GM21619 (cell line): Measurements from ENCODE around the gene AUNIP.

Source experiments
- ATAC-seq: cut with Tn5 transposase; IDR thresholded peaks from one replicate; pipeline ENCODE4 v1.9.1; 2021; ENCODE audit not compliant: unreplicated experiment

AUNIP gene

GRCh38 chr1:25797939-25798338 lies 61.3 kb downstream of the AUNIP start:
- no peak for ATAC-seq

GRCh38 chr1:25796811-25797458 lies 62.3 kb downstream of the AUNIP start:
- ATAC-seq = no peak

- ATAC-seq = no peak
These were observed 63.1 kb downstream of the AUNIP start for GRCh38 chr1:25795946-25796810.

DNA sequence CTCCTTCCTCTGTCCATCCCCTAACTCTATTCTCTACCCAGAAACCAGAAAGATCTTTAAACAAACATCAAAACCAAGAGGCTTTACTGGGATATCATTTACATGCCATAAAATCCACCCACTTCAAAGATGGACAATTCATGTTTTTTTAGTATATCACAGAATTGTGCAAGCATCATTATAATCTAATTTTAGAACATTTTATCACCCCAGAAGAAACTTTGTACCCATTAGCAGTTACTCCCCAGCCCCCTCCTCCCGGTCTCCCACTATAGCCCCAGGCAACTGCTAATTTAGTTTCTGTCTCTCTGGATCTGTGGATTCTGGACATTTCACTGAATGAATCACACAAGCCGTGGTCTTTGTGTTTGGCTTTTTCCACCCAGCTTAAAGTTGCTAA lies 64.0 kb downstream of the AUNIP start:
- no peak for ATAC-seq

- ATAC-seq = no peak
These were observed 64.9 kb downstream of the AUNIP start for GRCh38 chr1:25794325-25794724.

DNA sequence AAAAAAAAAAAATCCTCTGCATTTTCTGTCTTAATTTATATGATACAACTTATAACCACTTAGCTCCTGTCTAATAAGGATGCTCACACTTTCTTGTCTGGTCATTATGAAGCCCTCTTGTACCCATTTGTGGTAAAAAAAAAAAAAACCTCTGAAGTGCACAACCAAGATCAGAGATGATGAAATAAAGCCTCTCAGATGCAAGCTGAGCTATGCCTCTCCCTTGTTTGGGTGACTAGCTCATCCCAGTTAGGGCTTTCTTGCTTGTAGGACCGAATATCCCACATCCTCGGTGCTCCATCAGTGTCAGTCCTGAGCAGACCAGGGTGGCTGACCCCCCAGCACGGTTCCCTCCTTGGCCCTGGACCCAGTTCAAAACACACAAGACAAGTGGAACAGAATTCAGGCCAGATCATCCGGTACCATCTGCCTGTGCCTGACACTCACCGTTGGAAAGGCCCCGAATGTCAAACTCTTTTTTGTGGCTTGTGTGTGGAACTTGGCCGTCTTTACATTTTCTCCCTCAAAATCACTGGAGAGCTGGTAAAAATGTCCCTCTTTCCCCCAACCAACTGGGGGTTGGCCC lies 65.6 kb downstream of the AUNIP start:
- no peak for ATAC-seq

- no peak for ATAC-seq
These were observed 67.1 kb downstream of the AUNIP start for GRCh38 chr1:25792115-25792514.

DNA sequence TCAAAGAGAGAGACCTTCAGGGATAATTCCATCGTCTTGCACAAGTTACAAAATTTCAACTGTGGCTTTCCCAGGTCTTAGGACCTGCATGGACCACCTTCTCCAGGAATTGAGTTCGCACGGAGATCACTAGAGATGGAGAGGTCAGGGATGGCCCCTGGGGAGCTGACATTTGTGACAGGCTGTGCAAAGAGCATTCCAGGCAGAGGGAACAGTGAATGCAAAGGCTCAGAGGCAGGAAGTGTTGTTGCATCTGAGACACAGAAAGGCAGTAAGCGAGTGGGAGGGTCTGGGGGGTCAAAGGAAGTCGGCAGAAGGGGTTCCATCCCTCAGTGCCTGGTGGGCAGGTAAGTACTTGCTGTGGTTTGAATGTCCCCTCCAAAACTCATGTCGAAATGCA lies 68.8 kb downstream of the AUNIP start:
- ATAC-seq = no peak

DNA sequence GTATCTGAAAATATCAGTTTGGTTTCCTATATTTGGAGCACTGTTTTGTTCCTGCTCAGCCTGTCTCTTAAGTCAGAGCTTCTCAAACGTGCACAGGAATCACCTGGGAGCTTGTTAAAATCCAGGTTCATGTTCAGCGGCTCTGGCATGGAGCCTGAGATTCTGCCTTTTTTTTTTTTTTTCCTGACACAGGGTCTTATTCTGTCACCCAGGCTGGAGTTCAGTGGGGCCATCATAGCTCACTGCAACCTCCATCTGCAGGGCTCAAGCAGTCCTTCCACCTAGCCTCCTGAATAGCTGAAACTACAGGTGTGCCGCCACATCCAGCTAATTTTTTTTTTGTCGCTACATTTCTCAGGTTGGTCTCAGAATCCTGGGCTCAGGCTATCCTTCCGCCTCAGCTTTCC lies 71.5 kb downstream of the AUNIP start:
- no peak for ATAC-seq

GRCh38 chr1:25786887-25787759 lies 72.1 kb downstream of the AUNIP start:
- no peak for ATAC-seq

- ATAC-seq = no peak
These were observed 73.8 kb downstream of the AUNIP start for GRCh38 chr1:25785333-25786067.

- no peak for ATAC-seq
These were observed 74.6 kb downstream of the AUNIP start for GRCh38 chr1:25784575-25785051.
